Astrocyte (in vitro differentiated cells and primary cell): ENCODE measurements around the gene CDC6. TPM values are rescaled to one million over a fixed set of nuclear protein-coding genes. Genes with fewer than 3 reads are reported as not detected.
A peak's percentile ranks its signal among the peaks of the same experiment; 100 is the strongest.

Experiments
- DNase-seq: peaks from one replicate; pipeline ENCODE4 v3.0.0-alpha.2; 2010; ENCODE audit warnings: low read depth
- FAIRE-seq: peaks from 2 replicates; lab custom pipeline; 2011; peaks lifted over from hg19 to GRCh38; lab: Jason Lieb, UNC
- H2AFZ ChIP-seq: 2 replicates; pipeline ENCODE4 v1.6.0; 2012; ENCODE audit warnings: low read depth, low read length, inconsistent platforms
- H3K27ac ChIP-seq: 2 replicates; pipeline ENCODE4 v1.5.1; 2011; ENCODE audit warnings: low read depth, low read length, inconsistent platforms
- H3K27me3 ChIP-seq: 2 replicates; pipeline ENCODE4 v1.6.0; 2011; ENCODE audit warnings: low read length, inconsistent platforms; ENCODE audit not compliant: insufficient read depth
- H3K36me3 ChIP-seq: 2 replicates; pipeline ENCODE4 v1.5.1; 2011; ENCODE audit warnings: low read length, inconsistent platforms; ENCODE audit not compliant: insufficient read depth
- H3K4me1 ChIP-seq: 2 replicates; pipeline ENCODE4 v1.5.1; 2011; ENCODE audit warnings: low read length, inconsistent platforms; ENCODE audit not compliant: insufficient read depth
- H3K4me2 ChIP-seq: 2 replicates; pipeline ENCODE4 v1.6.0; 2012; ENCODE audit warnings: low read length, inconsistent platforms
- H3K4me3 ChIP-seq: 2 replicates; pipeline ENCODE4 v1.5.1; 2011; ENCODE audit warnings: low read depth, mild to moderate bottlenecking, low read length, inconsistent platforms; ENCODE audit not compliant: insufficient read depth
- H3K79me2 ChIP-seq: 2 replicates; pipeline ENCODE4 v1.6.0; 2012; ENCODE audit warnings: mild to moderate bottlenecking, low read length, inconsistent platforms; ENCODE audit not compliant: insufficient read depth
- H3K9ac ChIP-seq: 2 replicates; pipeline ENCODE4 v1.6.0; 2012; ENCODE audit warnings: mild to moderate bottlenecking, low read length, inconsistent platforms
- H3K9me3 ChIP-seq: 2 replicates; pipeline ENCODE4 v1.5.1; 2012; ENCODE audit warnings: low read depth, mild to moderate bottlenecking, low read length, inconsistent platforms; ENCODE audit not compliant: insufficient read depth
- H4K20me1 ChIP-seq: 2 replicates; pipeline ENCODE4 v1.6.0; 2012; ENCODE audit warnings: low read length, inconsistent platforms; ENCODE audit not compliant: insufficient read depth
- H3K27ac Mint-ChIP-seq: one replicate; pipeline ENCODE4 v1.8.0; 2021; ENCODE audit warnings: mild to moderate bottlenecking, mixed read lengths; ENCODE audit not compliant: unreplicated experiment
- H3K27me3 Mint-ChIP-seq: one replicate; pipeline ENCODE4 v1.8.0; 2021; ENCODE audit warnings: low read depth, mixed read lengths; ENCODE audit not compliant: unreplicated experiment
- H3K36me3 Mint-ChIP-seq: one replicate; pipeline ENCODE4 v1.8.0; 2021; ENCODE audit warnings: low read depth, mixed read lengths; ENCODE audit not compliant: unreplicated experiment
- H3K4me1 Mint-ChIP-seq: one replicate; pipeline ENCODE4 v1.8.0; 2021; ENCODE audit warnings: low read depth, mixed read lengths; ENCODE audit not compliant: unreplicated experiment
- H3K4me3 Mint-ChIP-seq: one replicate; pipeline ENCODE4 v1.8.0; 2021; ENCODE audit warnings: mild to moderate bottlenecking, moderate library complexity, mixed read lengths; ENCODE audit not compliant: unreplicated experiment
- H3K9me3 Mint-ChIP-seq: one replicate; pipeline ENCODE4 v1.8.0; 2021; ENCODE audit warnings: mild to moderate bottlenecking, mixed read lengths; ENCODE audit not compliant: unreplicated experiment
- EZH2 ChIP-seq: IDR thresholded peaks from 2 replicates; pipeline ENCODE4 v1.6.1; 2012; ENCODE audit warnings: mild to moderate bottlenecking, low read length, inconsistent platforms; ENCODE audit not compliant: insufficient read depth
- total RNA-seq: library from RNA; stranded (reverse); gene quantifications from 2 replicates; pipeline ENCODE4 v1.2.1, GENCODE V29; 2021
- TF ChIP-seq, protein P1 (sequence below): IDR thresholded peaks from 2 replicates; pipeline ENCODE4 v1.5.1; 2011; ENCODE audit warnings: low read depth, mild to moderate bottlenecking, inconsistent platforms, low read length, moderate library complexity; ENCODE audit not compliant: insufficient read depth

The CDC6 gene
- total RNA-seq, 1 donor from 2014 or later, result 14.4 TPM

DNA sequence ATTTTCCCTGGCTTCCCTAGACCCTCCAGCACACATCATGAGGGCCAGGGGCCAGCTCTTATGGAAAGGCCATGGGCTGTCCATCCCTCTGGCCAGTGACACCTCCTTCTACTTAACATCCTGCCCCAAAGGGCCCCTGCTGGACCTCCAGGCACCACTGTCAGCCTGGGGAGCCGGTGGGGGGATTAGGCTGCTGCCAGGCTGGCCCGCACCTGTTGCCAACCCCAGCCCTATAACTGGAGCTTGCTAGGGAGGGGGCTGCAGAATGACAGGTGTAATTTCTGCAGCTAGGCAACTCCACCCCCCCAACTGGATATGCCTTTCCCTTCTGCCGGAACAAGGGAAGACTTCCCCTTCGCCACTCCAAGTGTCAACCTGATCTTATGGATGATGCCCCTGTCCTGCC is 33.8 kb downstream of the CDC6 start:
- Mint-ChIP-seq H3K27ac (peak overlapping the region; percentile 53), H3K9me3 (no peaks in the 10 kb centered on the region), H3K36me3 (no peaks in the 10 kb centered on the region), H3K4me1 (peaks cover 58% of the 10 kb centered on the region), H3K4me3 (no peak overlapping the region), H3K27me3 (no peaks in the 10 kb centered on the region)
- Histone ChIP-seq H3K79me2 (peaks cover 82% of the 10 kb centered on the region), H3K9ac (peak overlapping the region; percentile 77), H2AFZ (no peak overlapping the region), H3K27ac (peak overlapping the region; percentile 90), H3K9me3 (no peaks in the 10 kb centered on the region), H3K27me3 (no peaks in the 10 kb centered on the region), H4K20me1 (peaks cover 49% of the 10 kb centered on the region), H3K4me2 (peak overlapping the region; percentile 96), H3K4me3 (no peak overlapping the region), H3K4me1 (peaks cover 72% of the 10 kb centered on the region), H3K36me3 (no peaks in the 10 kb centered on the region)
- DNase-seq (no peak), FAIRE-seq (no peak)
- TF ChIP-seq, protein P1, sequence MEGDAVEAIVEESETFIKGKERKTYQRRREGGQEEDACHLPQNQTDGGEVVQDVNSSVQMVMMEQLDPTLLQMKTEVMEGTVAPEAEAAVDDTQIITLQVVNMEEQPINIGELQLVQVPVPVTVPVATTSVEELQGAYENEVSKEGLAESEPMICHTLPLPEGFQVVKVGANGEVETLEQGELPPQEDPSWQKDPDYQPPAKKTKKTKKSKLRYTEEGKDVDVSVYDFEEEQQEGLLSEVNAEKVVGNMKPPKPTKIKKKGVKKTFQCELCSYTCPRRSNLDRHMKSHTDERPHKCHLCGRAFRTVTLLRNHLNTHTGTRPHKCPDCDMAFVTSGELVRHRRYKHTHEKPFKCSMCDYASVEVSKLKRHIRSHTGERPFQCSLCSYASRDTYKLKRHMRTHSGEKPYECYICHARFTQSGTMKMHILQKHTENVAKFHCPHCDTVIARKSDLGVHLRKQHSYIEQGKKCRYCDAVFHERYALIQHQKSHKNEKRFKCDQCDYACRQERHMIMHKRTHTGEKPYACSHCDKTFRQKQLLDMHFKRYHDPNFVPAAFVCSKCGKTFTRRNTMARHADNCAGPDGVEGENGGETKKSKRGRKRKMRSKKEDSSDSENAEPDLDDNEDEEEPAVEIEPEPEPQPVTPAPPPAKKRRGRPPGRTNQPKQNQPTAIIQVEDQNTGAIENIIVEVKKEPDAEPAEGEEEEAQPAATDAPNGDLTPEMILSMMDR, result no peak
- TF ChIP-seq EZH2, result no peak

DNA sequence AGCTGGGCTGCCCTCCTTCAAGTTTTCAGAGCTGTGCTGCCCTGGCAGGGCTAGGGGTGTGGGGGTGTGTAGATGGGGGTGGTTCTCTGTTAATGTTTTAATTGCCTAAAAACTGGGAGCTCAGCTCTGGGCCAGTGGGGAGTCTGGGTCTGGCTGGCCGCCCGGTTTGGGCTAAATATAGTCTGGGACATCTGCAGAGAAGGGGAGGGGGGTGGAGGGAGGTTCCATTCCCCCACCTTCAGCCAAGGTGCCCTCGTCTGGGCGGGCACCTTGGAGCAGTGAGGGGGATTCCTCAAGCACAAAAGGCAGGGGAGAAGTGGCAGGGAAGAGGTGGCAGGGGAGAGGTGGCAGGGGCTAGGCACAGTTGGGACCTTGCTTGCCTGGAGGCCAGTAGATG is 34.3 kb downstream of the CDC6 start:
- Histone ChIP-seq H3K9me3 (no peaks in the 10 kb centered on the region), H3K36me3 (no peaks in the 10 kb centered on the region), H3K4me1 (peaks cover 68% of the 10 kb centered on the region), H3K9ac (peak overlapping the region; percentile 77), H3K27ac (peak overlapping the region; percentile 90), H3K4me2 (peak overlapping the region; percentile 96), H3K4me3 (peak overlapping the region; percentile 37), H4K20me1 (peaks cover 54% of the 10 kb centered on the region), H3K79me2 (peaks cover 86% of the 10 kb centered on the region), H3K27me3 (no peaks in the 10 kb centered on the region), H2AFZ (peak overlapping the region; percentile 43)
- Mint-ChIP-seq H3K4me1 (peaks cover 59% of the 10 kb centered on the region), H3K9me3 (no peaks in the 10 kb centered on the region), H3K27me3 (no peaks in the 10 kb centered on the region), H3K27ac (peak overlapping the region; percentile 96), H3K4me3 (no peak overlapping the region), H3K36me3 (no peaks in the 10 kb centered on the region)
- DNase-seq (no peak), FAIRE-seq (no peak)
- TF ChIP-seq, protein P1, result no peak
- no peak for TF ChIP-seq EZH2

DNA sequence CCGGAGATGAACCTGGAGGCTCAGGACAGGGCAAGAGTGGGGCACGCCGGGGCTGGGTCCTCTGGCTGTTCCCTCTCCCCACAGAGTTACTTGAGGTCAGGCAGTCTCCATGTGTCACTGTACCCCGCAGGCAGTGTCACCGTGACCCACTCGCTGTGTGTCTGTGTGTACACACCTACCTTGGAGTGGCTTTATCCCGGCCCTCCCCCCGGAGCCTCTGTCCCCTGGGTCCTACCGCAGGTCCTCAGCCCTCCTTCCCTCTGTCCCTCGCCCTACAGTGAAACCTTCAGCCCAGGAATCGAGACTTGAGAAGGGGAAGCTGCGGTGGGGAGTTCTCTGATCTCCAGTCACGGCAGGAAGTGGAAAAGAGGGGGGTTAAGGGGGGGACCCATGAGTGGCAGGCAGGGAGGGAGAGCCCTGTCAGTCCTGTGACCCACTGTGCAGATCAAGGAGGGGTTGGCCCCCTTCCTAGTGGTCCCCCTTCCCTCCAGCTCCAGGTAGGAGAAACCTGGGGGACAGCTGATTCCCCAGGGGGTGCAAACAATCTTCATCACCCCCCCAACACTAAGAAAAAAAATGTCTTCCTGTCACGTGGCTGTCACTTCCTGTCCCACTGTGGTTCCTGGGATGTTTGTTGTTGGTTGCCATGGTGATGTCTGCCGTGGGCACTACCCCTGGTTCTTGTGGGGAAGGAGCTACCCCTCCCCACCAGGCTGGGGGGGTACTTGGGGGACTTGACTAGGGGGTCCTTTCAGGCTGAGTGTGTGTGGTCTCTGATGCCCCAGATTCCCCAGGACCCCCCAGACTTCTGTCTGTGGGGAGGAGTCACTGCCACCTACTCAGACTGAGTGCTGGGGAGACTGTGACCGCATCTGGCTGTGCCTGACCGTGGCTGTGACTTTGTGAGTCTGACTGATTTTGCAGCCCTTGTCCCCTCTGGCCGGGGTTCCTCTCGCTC is 35.0 kb downstream of the CDC6 start:
- Histone ChIP-seq H3K27me3 (no peaks in the 10 kb centered on the region), H3K79me2 (peaks cover 93% of the 10 kb centered on the region), H3K4me3 (peak overlapping the region; percentile 37), H3K4me1 (peaks cover 61% of the 10 kb centered on the region), H2AFZ (peak overlapping the region; percentile 43), H4K20me1 (peaks cover 60% of the 10 kb centered on the region), H3K4me2 (peak overlapping the region; percentile 96), H3K36me3 (no peaks in the 10 kb centered on the region), H3K27ac (peak overlapping the region; percentile 90), H3K9me3 (no peaks in the 10 kb centered on the region), H3K9ac (peak overlapping the region; percentile 77)
- DNase-seq (peak; percentile 71), FAIRE-seq (no peak)
- no peaks in the 10 kb centered on the region for H3K9me3 Mint-ChIP-seq
- peaks cover 62% of the 10 kb centered on the region for H3K4me1 Mint-ChIP-seq
- peak overlapping the region; percentile 50 for H3K4me3 Mint-ChIP-seq
- no peaks in the 10 kb centered on the region for H3K36me3 Mint-ChIP-seq
- peak overlapping the region; percentile 96 for H3K27ac Mint-ChIP-seq
- H3K27me3 Mint-ChIP-seq, result no peaks in the 10 kb centered on the region
- TF ChIP-seq, protein P1, result no peak
- no peak for TF ChIP-seq EZH2
